Stromal cell of bone marrow (primary cell): ENCODE results near the gene CCNE1.
A peak's percentile ranks its signal among the peaks of the same experiment; 100 is the strongest.

ENCODE experiments used
- DNase-seq: peaks from one replicate; pipeline ENCODE4 v3.0.0-alpha.2; 2012; ENCODE audit warnings: low read depth

The CCNE1 gene

GRCh38 chr19:29811125-29812079, at the start of gene CCNE1:
TSS of gene CCNE1 (plus strand) at chr19:29811991. CDS start at chr19:29812556, 565 bp downstream.
- peak; percentile 74 for DNase-seq

GRCh38 chr19:29763196-29763595, 48.6 kb upstream of the CCNE1 start:
- DNase-seq: no peak

- no peak for DNase-seq
These were observed 47.4 kb upstream of the CCNE1 start for GRCh38 chr19:29764361-29764760.

DNA sequence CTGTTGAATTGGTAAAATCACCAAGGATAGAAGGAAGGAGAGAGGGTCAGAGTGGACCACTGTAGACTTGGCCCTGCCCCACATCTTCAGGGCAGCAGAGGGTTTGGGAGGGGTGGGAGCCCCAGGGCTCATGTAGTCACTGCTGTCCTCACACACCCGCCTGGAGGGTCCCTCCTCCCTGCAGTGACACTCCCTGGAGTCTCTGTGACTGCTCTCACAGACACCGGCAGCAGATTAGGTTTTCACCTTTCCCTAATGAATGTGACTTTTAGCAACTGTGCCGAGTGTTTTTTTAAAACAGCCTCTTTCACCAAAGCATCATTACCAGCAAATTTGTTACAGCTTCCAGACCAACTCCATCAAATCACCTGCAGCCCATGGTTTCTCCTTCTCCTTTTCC, 45.7 kb upstream of the CCNE1 start:
- DNase-seq: no peak

GRCh38 chr19:29767039-29767735, 44.6 kb upstream of the CCNE1 start:
- DNase-seq: no peak

- no peak for DNase-seq
These were observed 43.6 kb upstream of the CCNE1 start for GRCh38 chr19:29768166-29768565.

DNA sequence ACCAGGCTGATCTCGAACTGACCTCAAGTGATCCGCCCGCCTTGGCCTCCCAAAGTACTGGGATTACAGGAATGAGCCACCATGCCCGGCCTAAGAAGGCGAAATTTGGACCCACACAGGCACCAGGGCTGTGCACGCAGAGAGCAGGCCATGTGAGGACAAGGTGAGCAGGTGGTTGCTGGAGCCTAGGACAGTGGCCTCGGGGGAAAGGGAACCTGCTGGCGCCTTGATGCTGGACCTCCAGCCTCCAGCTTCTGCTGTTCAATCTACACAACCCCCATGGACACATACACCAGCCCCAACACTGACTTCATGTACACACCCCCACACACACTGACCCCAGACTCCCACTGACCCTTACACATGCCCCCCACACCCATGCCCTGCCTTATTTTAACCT, 41.8 kb upstream of the CCNE1 start:
- no peak for DNase-seq

- no peak for DNase-seq
These were observed 41.1 kb upstream of the CCNE1 start for GRCh38 chr19:29770648-29771047.

GRCh38 chr19:29771708-29772414, 39.9 kb upstream of the CCNE1 start:
- peak; percentile 18 for DNase-seq

- DNase-seq: no peak
These were observed 39.1 kb upstream of the CCNE1 start for GRCh38 chr19:29772696-29773095.

- no peak for DNase-seq
These were observed 38.6 kb upstream of the CCNE1 start for GRCh38 chr19:29773141-29773540.

DNA sequence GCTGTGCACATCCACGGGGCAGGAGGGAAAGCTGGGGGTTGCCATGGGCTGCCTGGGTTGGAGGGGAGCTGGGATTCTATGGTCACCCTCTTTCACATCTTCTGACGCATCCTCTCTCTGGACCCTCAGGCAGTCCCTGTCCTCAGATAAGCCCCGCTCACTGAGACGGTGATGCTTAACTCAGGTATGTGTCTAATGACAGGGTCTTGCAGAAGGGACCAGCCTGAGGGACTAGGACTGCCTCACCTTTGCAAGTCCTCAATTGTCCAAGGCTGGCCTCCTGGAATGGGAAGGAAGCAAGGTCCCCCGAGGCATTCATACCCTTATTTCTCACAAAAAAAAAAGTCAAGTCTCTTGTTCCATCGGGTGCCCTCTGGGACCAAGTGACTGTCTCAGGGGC, 37.7 kb upstream of the CCNE1 start:
- DNase-seq: no peak

GRCh38 chr19:29777781-29778309, 33.9 kb upstream of the CCNE1 start:
- DNase-seq: no peak

- DNase-seq: no peak
These were observed 31.9 kb upstream of the CCNE1 start for GRCh38 chr19:29779921-29780320.

DNA sequence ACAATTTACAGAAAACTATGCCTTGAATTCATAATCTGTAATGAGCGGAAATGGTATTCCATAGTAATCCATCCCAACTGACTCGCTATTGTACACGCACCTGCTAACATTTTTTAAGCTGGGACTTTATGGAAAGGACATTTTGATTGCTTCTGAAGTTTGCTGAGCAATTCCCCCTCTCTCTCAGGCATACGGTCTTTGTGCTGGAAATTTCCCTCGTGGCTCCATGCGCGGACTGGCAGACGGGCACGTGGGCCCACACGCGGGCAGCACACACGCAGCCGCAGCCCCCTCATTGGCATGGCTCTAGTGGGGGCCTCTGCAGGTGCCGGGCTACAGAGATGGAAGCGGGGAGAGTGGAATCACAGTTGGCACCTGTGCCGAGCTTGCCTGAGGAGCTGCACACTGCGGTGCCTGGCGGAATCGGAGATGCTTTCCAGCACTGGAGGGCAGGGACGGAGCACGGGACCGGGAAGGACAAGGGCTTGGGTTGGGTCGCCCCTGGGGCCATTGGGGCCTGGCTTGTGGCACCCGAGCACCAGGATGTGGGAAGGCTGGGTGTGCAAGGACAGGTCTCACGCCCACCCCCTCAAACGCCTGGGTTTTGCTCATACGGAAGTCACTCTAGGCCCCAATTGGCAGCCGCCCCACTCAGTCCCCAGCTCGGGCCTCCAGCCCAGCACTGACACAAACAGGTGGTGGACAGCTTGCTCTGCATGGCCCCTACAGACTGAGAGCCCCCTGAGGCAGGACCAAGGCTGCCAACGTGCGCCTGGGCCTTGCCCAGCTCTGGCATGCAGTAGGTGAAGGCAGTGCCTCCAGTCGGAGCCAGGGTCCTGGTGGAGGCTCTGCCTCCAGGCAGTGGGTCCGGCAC, 30.2 kb upstream of the CCNE1 start:
- no peak for DNase-seq

- no peak for DNase-seq
These were observed 29.6 kb upstream of the CCNE1 start for GRCh38 chr19:29782260-29782580.

DNA sequence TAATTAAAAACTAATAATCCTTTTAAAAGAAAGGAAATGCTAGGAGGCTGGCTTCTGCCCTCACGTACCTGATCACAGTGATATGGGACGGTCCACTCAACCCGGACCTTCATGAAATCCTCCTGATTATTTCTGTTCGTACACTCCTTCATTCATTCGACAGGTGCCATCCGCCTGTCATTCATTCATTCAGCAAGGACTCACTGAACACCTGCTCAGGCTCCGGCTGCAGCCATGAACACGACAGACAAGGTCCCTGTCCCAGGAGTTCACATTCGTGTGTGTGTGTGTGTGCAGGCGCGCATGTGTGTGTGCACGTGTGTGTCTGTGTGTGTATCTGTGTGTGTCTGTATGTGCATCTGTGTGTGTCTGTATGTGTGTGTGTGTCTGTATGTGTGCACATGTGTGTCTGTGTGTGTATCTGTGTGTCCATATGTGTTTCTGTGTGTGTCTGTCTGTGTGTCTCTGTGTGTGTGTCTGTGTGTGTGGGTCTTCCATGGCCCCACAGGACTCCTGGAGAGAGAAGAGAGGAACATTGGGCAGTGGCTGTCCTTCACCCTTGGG, 28.1 kb upstream of the CCNE1 start:
- DNase-seq: no peak

DNA sequence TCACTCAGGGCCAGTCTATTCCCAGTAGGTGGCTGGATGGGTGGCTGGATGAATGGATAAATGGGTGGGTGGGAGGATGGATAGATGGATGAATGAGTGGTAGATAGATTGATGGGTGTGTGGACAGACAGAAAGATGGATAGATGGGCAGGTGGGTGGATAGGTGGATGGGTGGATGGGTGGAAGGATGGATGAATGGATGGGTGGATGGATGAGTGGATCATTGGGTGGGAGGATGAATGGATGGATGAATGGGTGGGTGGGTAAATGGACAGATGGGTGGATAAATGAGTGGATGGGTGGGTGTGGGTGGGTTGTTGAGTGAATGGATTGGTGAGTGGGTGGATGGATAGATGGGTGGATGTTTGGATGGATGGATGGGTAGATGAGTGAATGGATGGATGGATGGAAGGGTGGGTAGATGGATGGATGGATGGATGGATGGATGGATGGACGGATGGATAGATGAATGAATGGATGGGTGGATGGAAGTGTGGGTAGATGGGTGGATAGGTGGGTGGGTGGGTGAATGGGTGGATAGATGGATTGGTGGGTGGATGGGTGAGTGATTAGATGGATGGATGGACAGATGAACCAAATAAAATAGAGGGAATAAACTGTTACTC, 27.1 kb upstream of the CCNE1 start:
- DNase-seq: no peak

- no peak for DNase-seq
These were observed 26.4 kb upstream of the CCNE1 start for GRCh38 chr19:29785360-29785759.

DNA sequence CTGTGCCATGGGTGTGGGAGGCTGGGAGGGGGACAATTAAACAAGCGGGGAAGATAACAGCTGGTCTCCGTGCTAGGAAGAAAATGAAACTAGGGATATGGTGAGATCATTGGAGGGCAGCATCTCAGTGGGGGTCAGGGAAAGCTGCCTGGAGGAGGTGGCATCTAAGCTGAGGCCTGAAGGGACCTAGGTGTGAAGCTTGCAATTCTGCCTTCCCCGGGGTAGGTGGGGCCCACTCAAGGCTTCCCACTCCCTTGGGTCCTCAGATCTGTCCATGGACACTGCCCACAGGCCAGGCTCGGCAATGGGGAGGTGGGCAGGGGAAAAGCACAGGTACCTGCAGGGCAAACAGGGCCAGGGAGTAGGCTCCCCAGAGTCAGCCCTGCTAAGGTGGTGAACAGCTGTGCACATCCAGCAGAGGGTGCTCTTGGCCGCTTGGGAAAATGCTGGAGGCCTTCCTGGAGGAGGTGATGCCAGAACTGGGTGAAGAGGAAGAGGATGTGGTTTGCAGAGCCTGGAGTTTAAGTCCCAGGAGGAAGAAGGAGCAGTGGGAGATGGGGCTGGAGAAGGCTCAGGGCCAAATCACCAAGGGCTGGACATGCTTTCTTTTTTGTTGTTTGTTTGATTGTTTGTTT, 25.7 kb upstream of the CCNE1 start:
- no peak for DNase-seq
